AG08396 (cell line): ENCODE results near the gene EIF3D.

Source experiments
- DNase-seq: peaks from one replicate; pipeline ENCODE4 v3.0.0; 2012; ENCODE audit warnings: low spot score, mixed read lengths

Gene EIF3D

DNA sequence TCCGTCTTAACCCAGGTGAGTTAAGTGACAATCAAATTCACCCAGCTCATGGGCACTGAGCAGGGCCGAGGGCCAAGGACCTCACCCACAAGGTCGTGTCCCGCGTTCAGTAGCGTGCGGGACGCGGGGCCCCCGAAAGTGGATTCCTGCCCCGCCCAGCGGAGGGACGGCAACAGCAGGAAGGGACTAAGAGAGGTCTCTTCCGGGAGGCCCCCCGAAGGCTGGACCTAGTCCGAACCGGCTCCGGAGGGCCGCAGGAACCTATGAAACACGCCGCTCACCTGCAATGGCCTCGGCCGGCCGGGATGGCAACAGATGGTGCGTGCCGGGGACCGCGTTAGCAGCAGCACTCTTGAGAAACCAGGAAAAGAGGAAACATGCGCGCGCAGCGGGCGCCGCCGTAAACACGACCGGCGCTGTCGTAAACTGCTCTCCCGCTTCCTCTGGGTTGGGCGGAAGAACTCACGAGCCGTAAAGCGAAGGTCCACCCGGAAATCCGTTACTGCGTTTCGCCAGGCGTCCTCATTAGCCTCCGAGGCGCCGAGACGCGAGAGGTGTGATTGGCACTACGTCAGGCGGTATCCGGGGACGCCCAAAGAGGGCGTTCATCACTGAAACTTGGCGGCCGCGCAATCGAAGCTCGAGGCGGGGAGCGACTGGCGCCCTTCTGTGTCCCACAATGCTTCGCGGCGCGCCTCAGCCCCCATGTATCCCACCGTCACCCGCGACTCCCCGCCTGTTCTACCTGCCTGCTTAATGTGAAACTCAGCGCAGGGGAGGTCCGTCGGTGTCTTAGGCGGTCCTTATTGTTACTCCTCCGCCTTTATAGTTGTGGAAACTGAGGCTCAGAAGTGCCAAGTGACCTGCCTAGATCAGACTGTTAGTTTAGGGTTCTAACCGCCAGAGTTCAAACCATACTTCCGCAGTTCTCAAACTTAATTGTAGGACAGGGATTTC is at the start of gene EIF3D:
Gene EIF3D, minus strand, starts transcription at position 372 of the 957 bp plus-strand sequence. CDS start 3,045 bp downstream, outside the sequence.
- peak; percentile 92 for DNase-seq

DNA sequence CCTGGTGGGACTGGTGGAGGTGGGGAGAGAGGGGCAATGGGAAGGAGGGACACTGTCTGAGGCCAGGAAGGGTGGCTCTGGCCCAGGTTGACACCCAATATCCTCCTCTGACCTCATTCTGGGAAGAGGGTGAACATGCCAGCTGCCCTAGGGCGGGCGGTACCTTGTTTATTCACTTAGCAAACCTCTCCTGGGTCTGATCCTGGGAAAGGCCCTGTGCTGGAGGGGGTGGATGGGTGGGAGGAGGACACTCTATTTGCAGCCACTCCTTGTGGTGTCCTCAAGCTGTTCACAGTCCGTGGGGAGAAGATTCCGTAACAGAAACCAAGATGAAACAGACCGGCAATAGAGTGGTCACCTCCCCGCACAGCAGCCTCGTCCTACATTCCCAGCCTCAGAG is 49.7 kb upstream of the EIF3D start:
- DNase-seq: no peak

- DNase-seq: peak; percentile 83
Observed at GRCh38 chr22:36577019-36577418, 48.1 kb upstream of the EIF3D start.

- no peak for DNase-seq
Observed at GRCh38 chr22:36574728-36575127, 45.8 kb upstream of the EIF3D start.

DNA sequence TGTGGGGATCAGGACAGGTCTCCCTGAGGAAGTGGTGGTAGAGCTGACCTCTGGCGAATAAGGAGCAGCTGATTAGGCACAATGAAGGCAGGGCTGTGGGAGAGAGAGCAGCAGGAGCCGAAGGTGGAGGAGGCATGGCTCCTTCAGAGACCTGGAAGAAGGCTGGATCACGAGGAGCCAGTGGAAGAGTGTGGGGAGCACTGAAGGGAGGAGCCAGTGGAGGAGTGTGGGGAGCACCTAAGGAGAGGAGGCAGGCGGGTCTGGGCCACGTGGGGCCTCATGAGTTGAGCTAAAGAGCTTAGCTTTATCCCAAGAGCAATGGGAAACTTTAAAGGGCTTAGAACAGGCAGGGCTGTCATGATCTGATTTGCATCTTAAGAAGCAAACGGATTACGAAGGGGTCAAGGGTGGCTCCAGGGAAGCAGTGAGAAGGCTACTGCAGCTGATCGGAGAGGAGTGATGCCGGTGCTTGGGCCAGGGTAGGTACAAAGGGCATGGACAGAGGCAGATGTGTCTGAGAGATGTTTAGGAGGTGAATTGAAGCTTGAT is 44.9 kb upstream of the EIF3D start:
- DNase-seq: no peak

GRCh38 chr22:36571991-36572390 is 43.0 kb upstream of the EIF3D start:
- DNase-seq: no peak

- peak; percentile 53 for DNase-seq
Observed at GRCh38 chr22:36569999-36570398, 41.0 kb upstream of the EIF3D start.

- no peak for DNase-seq
Observed at GRCh38 chr22:36568846-36569245, 39.9 kb upstream of the EIF3D start.

DNA sequence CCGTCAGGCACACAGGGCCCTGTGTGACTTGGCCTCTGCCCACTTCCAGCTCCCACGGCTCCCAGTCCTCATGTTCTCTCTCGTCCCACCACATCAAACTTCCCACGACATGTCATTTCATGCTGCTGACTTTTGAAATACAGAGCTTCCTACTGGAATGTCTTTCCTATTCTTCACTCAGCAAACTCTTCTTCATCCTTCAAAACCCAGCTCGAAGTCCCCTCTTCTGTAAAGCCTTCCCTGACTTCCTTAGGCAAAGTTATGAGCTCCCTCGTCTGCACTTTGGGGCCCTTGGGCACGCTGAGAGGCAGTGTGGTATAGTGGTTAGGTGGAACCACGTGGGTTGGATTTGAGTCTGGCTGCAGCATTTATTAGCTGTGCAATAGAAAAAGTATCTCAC is 37.8 kb upstream of the EIF3D start:
- DNase-seq: no peak

DNA sequence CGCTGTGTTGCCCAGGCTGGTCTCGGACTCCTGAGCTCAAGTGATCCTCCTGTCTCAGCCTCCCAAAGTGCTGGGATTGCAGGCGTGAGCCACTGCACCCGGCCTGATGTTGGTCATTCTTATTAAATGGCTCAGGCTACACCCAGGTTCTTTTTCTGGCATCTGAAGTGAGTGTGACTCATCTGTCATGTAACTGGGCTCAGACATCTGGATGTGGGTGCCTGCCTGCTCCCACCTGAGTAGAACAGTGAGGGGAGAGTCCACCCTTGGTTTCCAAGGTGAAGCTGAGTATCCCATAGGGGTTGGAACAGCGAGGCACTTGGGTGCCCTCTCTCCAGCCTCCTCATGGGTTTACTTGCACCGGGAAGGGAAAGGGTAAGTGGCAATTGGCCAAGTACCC is 36.7 kb upstream of the EIF3D start:
- DNase-seq: peak; percentile 33

DNA sequence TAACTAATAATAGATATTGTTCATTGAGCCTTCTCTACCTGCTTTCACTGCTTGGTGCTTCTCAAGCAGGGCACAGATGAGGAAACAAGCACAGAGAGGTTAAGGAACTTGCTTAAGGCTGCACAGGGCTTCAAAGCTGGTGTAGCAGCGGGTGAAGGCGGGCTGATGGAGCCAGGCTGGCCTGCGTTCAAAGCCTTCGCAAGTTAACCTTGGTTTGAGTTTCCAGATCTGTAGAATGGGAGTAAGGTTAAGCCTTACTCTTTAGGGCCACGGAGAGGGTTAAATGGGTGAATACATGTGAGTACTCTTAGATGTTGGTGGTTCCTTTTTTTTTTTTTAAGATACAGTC is 36.2 kb upstream of the EIF3D start:
- DNase-seq: no peak

DNA sequence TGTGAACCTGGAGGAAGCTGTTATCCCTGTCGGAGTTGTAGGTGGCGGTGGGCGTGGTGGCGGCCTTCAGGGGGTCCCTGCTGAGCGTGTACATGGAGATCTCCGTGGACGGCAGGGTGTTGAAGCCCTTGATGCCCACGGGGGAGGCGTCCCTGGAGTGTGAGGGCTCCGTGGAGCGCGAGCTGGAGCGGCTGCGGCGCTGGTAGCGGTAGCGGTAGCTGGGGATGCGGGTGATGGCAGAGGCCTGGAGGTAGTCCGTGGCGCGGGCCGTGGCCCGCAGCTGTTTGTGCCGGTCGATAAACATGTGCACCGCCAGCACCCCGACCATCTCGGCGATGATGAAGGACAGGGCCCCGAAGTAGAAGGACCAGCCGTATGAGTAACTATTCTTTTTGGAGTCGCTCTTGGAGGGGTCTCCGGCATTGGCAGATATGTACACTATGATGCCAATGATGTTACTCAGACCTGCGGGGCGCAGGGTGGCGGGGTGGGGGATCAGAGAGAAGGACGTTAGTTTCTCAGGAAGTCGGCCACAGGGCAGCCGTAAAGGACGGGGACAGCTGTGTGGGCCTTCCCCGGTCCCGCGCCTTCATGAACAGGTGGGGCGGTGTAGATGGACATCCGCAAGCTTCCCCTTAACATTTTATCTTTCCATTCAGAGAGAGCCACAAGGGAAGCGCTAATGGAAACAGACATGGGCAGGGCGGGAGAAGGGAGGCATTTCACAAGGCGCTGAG is 35.6 kb upstream of the EIF3D start:
- no peak for DNase-seq

GRCh38 chr22:36563898-36564297 is 34.9 kb upstream of the EIF3D start:
- no peak for DNase-seq

GRCh38 chr22:36563444-36563843 is 34.5 kb upstream of the EIF3D start:
- no peak for DNase-seq

DNA sequence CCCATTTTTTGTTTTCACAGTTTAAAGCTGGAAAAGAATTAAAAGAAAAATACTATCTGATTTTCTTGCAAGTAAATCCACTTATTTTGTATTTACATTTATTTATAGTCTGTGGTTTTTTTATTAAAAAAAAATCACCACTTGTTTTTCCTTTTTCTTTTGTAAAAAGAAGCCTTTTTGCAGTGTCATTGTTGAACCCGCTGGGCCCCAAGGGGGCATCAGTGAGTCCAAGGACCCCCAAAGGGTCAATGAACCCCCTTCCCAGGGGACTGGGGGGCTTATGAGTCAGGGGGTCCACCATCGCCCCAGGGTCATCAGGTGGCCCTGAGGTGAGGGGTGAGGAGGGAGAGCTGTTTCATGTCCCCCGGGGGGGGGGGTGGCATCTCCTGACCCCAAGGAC is 34.0 kb upstream of the EIF3D start:
- no peak for DNase-seq

DNA sequence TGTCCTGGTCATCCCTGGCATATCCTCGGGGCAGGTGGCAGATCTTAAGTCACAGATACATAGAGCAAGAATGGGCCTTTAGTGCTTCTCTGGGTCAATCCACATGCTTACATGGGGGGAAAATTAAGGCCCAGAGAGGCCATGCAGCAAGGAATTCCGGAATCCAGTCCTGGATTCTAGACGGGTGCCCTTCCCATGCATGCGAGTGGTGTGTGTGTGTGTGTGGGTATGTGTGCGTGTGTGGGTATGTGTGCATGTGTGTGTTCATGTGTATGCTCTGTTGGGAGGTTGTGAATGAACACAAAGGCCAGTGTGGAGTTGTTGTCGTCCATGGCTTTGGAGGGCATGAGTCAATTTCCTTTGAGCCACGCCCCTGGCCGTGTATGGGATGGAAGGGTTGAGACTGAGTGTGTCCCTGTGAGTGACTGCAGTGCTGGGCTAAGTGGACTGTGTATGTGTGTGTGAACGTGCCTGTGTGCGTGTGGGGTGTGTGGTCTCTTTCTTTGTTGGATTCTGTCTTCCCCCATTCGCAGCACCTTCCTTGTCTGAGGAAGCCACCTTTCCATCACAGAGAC is 33.4 kb upstream of the EIF3D start:
- DNase-seq: peak; percentile 62

GRCh38 chr22:36561291-36561811 is 32.4 kb upstream of the EIF3D start:
- DNase-seq: no peak

DNA sequence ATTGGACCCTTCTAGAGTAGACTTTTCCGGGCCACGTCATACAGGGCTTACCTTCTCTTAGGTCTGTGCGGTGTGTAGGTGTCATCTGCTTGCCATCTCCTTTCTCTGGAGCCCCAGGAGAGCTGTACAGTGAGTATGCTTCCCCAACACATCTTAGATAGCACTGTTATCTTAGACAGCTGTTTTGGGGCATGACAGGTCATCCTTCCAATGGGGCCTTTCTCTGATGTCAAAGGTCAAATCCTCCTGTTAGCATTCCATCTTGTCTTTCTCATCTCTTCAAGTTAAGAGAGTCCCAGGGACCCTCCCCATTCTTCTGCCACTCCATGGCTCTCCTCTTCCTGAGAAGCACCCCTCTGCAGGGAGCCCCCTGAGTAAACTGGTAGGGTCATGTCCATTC is 31.0 kb upstream of the EIF3D start:
- no peak for DNase-seq

GRCh38 chr22:36554098-36554497 is 25.1 kb upstream of the EIF3D start:
- no peak for DNase-seq

- DNase-seq: no peak
Observed at GRCh38 chr22:36552289-36552688, 23.3 kb upstream of the EIF3D start.

- DNase-seq: no peak
Observed at GRCh38 chr22:36550701-36551495, 21.9 kb upstream of the EIF3D start.

DNA sequence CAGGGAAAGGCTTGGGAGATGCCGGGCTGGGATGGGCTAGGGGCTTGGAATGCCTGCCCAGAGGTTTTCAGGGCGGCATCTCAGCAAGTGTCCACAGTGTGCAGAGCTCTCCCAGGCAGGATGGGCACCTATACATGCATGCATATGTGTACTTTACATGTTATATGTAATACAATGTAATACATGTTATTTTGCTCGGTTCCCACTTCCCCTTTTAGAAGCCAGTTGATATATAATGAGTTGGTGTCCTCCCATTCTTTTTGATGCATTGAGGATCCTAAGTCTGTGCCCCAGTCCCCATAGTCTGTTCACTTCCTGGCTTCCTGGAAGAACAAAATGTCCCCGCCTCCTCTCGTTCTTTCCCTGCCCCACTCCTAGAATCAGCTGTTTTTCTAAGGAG is 20.1 kb upstream of the EIF3D start:
- no peak for DNase-seq
